Ishikawa (cell line): Measurements from ENCODE around the gene AK5.

ENCODE experiments used
- CEBPB ChIP-seq: IDR thresholded peaks from 2 replicates; pipeline ENCODE4 v1.6.1; 2012
- CREB1 ChIP-seq: IDR thresholded peaks from 2 replicates; pipeline ENCODE4 v1.6.1; 2012; ENCODE audit warnings: low read depth
- EGR1 ChIP-seq: IDR thresholded peaks from 2 replicates; pipeline ENCODE4 v1.6.1; 2012
- EP300 ChIP-seq: IDR thresholded peaks from 2 replicates; pipeline ENCODE4 v1.6.1; 2012; ENCODE audit warnings: borderline replicate concordance
- FOXM1 ChIP-seq: IDR thresholded peaks from 2 replicates; pipeline ENCODE4 v1.6.1; 2012; ENCODE audit warnings: low read depth, borderline replicate concordance
- MAX ChIP-seq: IDR thresholded peaks from 2 replicates; pipeline ENCODE4 v1.6.1; 2012
- NFIC ChIP-seq: IDR thresholded peaks from 2 replicates; pipeline ENCODE4 v1.6.1; 2012
- RAD21 ChIP-seq: IDR thresholded peaks from 2 replicates; pipeline ENCODE4 v1.6.1; 2012; ENCODE audit warnings: low read depth
- REST ChIP-seq: IDR thresholded peaks from 2 replicates; pipeline ENCODE4 v1.6.1; 2012; ENCODE audit warnings: low read depth, mild to moderate bottlenecking
- TAF1 ChIP-seq: IDR thresholded peaks from 2 replicates; pipeline ENCODE4 v1.6.1; 2012; ENCODE audit warnings: low read depth, mild to moderate bottlenecking
- TCF12 ChIP-seq: IDR thresholded peaks from 2 replicates; pipeline ENCODE4 v1.6.1; 2012; ENCODE audit warnings: low read depth
- TEAD4 ChIP-seq: IDR thresholded peaks from 2 replicates; pipeline ENCODE4 v1.6.1; 2012
- USF1 ChIP-seq: IDR thresholded peaks from 2 replicates; pipeline ENCODE4 v1.6.1; 2012
- YY1 ChIP-seq: IDR thresholded peaks from 2 replicates; pipeline ENCODE4 v1.6.1; 2012; ENCODE audit warnings: low read depth
- ZBTB7A ChIP-seq: IDR thresholded peaks from 2 replicates; pipeline ENCODE4 v1.6.1; 2012; ENCODE audit warnings: low read depth

AK5 gene

GRCh38 chr1:77394166-77394565 lies 112.3 kb downstream of the AK5 start:
- TF ChIP-seq ZBTB7A (no peak), EP300 (no peak), CREB1 (no peak), RAD21 (no peak), TCF12 (no peak), USF1 (no peak), TEAD4 (no peak), MAX (no peak)

- TF ChIP-seq EP300 (no peak), TEAD4 (no peak), FOXM1 (no peak), CREB1 (no peak), NFIC (no peak), EGR1 (no peak), ZBTB7A (no peak), YY1 (no peak), TCF12 (no peak), USF1 (no peak)
These were observed 113.2 kb downstream of the AK5 start for GRCh38 chr1:77395051-77395450.

GRCh38 chr1:77398152-77398551 lies 116.3 kb downstream of the AK5 start:
- TF ChIP-seq REST (no peak), ZBTB7A (no peak), CEBPB (no peak), CREB1 (no peak), FOXM1 (no peak), EGR1 (no peak), MAX (no peak), YY1 (no peak), USF1 (no peak), NFIC (no peak), EP300 (no peak), TEAD4 (no peak), RAD21 (no peak), TAF1 (no peak), TCF12 (no peak)

- no peak for TF ChIP-seq TCF12
- TF ChIP-seq YY1: no peak
- TF ChIP-seq RAD21: no peak
- TF ChIP-seq NFIC: no peak
- no peak for TF ChIP-seq CEBPB
- no peak for TF ChIP-seq CREB1
These were observed 117.6 kb downstream of the AK5 start for GRCh38 chr1:77399250-77400086.

- TF ChIP-seq NFIC (no peak), RAD21 (no peak), ZBTB7A (no peak), EGR1 (no peak), REST (no peak), CEBPB (no peak), FOXM1 (no peak), USF1 (no peak), TAF1 (no peak), CREB1 (no peak), TCF12 (no peak), EP300 (no peak), MAX (no peak), TEAD4 (no peak), YY1 (no peak)
These were observed 119.0 kb downstream of the AK5 start for GRCh38 chr1:77400781-77401180.
